NAMALWA (cell line): ENCODE data around the gene DPH2.

Experiments
- DNase-seq: peaks from one replicate; pipeline ENCODE4 v3.0.0-alpha.2; 2015; ENCODE audit warnings: low spot score

DPH2 gene

GRCh38 chr1:43983253-43983899 lies 13.6 kb downstream of the DPH2 start:
- no peak for DNase-seq

- no peak for DNase-seq
These were observed 15.0 kb downstream of the DPH2 start for GRCh38 chr1:43984855-43985254.

- DNase-seq = no peak
These were observed 16.3 kb downstream of the DPH2 start for GRCh38 chr1:43985984-43986595.

GRCh38 chr1:43986712-43987111 lies 16.9 kb downstream of the DPH2 start:
- DNase-seq = no peak

- no peak for DNase-seq
These were observed 17.5 kb downstream of the DPH2 start for GRCh38 chr1:43987159-43987902.

- DNase-seq = no peak
These were observed 20.7 kb downstream of the DPH2 start for GRCh38 chr1:43990271-43991199.

GRCh38 chr1:43991200-43991475 lies 21.3 kb downstream of the DPH2 start:
- DNase-seq = no peak

- peak; percentile 80 for DNase-seq
These were observed 21.8 kb downstream of the DPH2 start, which contains the start of gene CCDC24 for GRCh38 chr1:43991476-43992231. Gene CCDC24, plus strand, starts transcription at chr1:43991599. Its CDS starts 280 bp downstream, at chr1:43991879.

- no peak for DNase-seq
These were observed 22.6 kb downstream of the DPH2 start for GRCh38 chr1:43992232-43992995.

- DNase-seq = no peak
These were observed 23.6 kb downstream of the DPH2 start for GRCh38 chr1:43993206-43993914.

GRCh38 chr1:43994071-43994470 lies 24.3 kb downstream of the DPH2 start:
- no peak for DNase-seq

GRCh38 chr1:43994794-43995790 lies 25.3 kb downstream of the DPH2 start:
- DNase-seq = peak; percentile 62

GRCh38 chr1:43995984-43996732 lies 26.3 kb downstream of the DPH2 start:
- DNase-seq = no peak

GRCh38 chr1:43996733-43997115 lies 26.9 kb downstream of the DPH2 start:
- no peak for DNase-seq

- DNase-seq = no peak
These were observed 27.6 kb downstream of the DPH2 start for GRCh38 chr1:43997295-43997999.

GRCh38 chr1:43998000-43998378 lies 28.2 kb downstream of the DPH2 start:
- DNase-seq = no peak

GRCh38 chr1:43999455-43999854 lies 29.6 kb downstream of the DPH2 start:
- DNase-seq = no peak
